Measurements from ENCODE around the gene ATP7A. TPM values are rescaled to one million over a fixed set of nuclear protein-coding genes. Genes with fewer than 3 reads are reported as not detected.
"Not testable (repeated sequence)": the region's sequence is repeated elsewhere in the genome, so short reads cannot be mapped to it uniquely, and the experiment has no call there.

Gene ATP7A
- total RNA-seq, 1 donor from 2014 or later: 6.9 TPM

GRCh38 chrX:78019586-78020483 lies 109.3 kb downstream of the ATP7A start:
- intact Hi-C loops (cut with micrococcal nuclease): loop anchor here (5.0 kb wide), 2 partner anchors 233 to 1743 kb away; partner anchors contain the start of gene ATRX

GRCh38 chrX:78024349-78025059 lies 114.0 kb downstream of the ATP7A start:
- H3K36me3 Mint-ChIP-seq (ENCODE audit: low read depth): no peaks in the 10 kb centered on the region
- H3K27me3 Mint-ChIP-seq (ENCODE audit: insufficient read depth): no peaks in the 10 kb centered on the region
- intact Hi-C loops (cut with micrococcal nuclease): loop anchor here (1.0 to 5.0 kb wide), 5 partner anchors 80 to 1747 kb away; partner anchors contain the start of genes ATP7A, ATRX, MAGT1 and PGK1
- no peak for DNase-seq (ENCODE audit: low spot score)
- no peak overlapping the region for H3K4me3 Mint-ChIP-seq
- no peaks in the 10 kb centered on the region for H3K9me3 Mint-ChIP-seq
- no peak overlapping the region for H3K27ac Mint-ChIP-seq
- no peaks in the 10 kb centered on the region for H3K4me1 Mint-ChIP-seq (ENCODE audit: low read depth)

More at GRCh38 chrX:78019586-78020483, 109.3 kb downstream of the ATP7A start:
- DNase-seq (ENCODE audit: low spot score): no peak
- H3K36me3 Mint-ChIP-seq (ENCODE audit: low read depth): peaks cover 10% of the 10 kb centered on the region
- no peak overlapping the region for H3K4me3 Mint-ChIP-seq
- no peaks in the 10 kb centered on the region for H3K27me3 Mint-ChIP-seq (ENCODE audit: insufficient read depth)
- no peaks in the 10 kb centered on the region for H3K4me1 Mint-ChIP-seq (ENCODE audit: low read depth)
- no peaks in the 10 kb centered on the region for H3K9me3 Mint-ChIP-seq
- H3K27ac Mint-ChIP-seq: no peak overlapping the region

- intact Hi-C loops (cut with micrococcal nuclease): no loop called here
- H3K27me3 Mint-ChIP-seq (ENCODE audit: insufficient read depth): no peaks in the 10 kb centered on the region
- no peak for DNase-seq (ENCODE audit: low spot score)
- H3K4me3 Mint-ChIP-seq: no peak overlapping the region
- peaks cover 3% of the 10 kb centered on the region for H3K36me3 Mint-ChIP-seq (ENCODE audit: low read depth)
- H3K27ac Mint-ChIP-seq: no peak overlapping the region
- no peaks in the 10 kb centered on the region for H3K4me1 Mint-ChIP-seq (ENCODE audit: low read depth)
- H3K9me3 Mint-ChIP-seq: no peaks in the 10 kb centered on the region
Measured at GRCh38 chrX:78027798-78028197, 117.3 kb downstream of the ATP7A start.

GRCh38 chrX:78029663-78030062 lies 119.2 kb downstream of the ATP7A start:
- no peak overlapping the region for H3K27ac Mint-ChIP-seq
- no peak for DNase-seq (ENCODE audit: low spot score)
- no peak overlapping the region for H3K4me3 Mint-ChIP-seq
- no peaks in the 10 kb centered on the region for H3K4me1 Mint-ChIP-seq (ENCODE audit: low read depth)
- intact Hi-C loops (cut with micrococcal nuclease): no loop called here
- H3K9me3 Mint-ChIP-seq: no peaks in the 10 kb centered on the region
- H3K36me3 Mint-ChIP-seq (ENCODE audit: low read depth): peaks cover 3% of the 10 kb centered on the region
- no peaks in the 10 kb centered on the region for H3K27me3 Mint-ChIP-seq (ENCODE audit: insufficient read depth)

GRCh38 chrX:78035061-78035460 lies 124.6 kb downstream of the ATP7A start:
- H3K27me3 Mint-ChIP-seq (ENCODE audit: insufficient read depth): no peaks in the 10 kb centered on the region
- intact Hi-C loops (cut with micrococcal nuclease): loop anchor here (5.0 kb wide), 1 partner anchor 47 kb away; no protein-coding TSS in a partner anchor
- H3K36me3 Mint-ChIP-seq (ENCODE audit: low read depth): peaks cover 17% of the 10 kb centered on the region
- H3K4me3 Mint-ChIP-seq: no peak overlapping the region
- no peak for DNase-seq (ENCODE audit: low spot score)
- no peaks in the 10 kb centered on the region for H3K9me3 Mint-ChIP-seq
- peaks cover 7% of the 10 kb centered on the region for H3K4me1 Mint-ChIP-seq (ENCODE audit: low read depth)
- H3K27ac Mint-ChIP-seq: no peak overlapping the region

- Mint-ChIP-seq H3K27me3 (ENCODE audit: insufficient read depth) (no peaks in the 10 kb centered on the region), H3K27ac (no peak overlapping the region), H3K36me3 (ENCODE audit: low read depth) (peaks cover 23% of the 10 kb centered on the region), H3K9me3 (no peaks in the 10 kb centered on the region), H3K4me1 (ENCODE audit: low read depth) (peaks cover 7% of the 10 kb centered on the region), H3K4me3 (no peak overlapping the region)
- intact Hi-C loops (cut with micrococcal nuclease): loop anchor here (5.0 kb wide), 1 partner anchor 44 kb away; no protein-coding TSS in a partner anchor
- DNase-seq (ENCODE audit: low spot score): no peak
Measured at GRCh38 chrX:78037881-78038280, 127.4 kb downstream of the ATP7A start.

GRCh38 chrX:78042601-78043000 lies 132.1 kb downstream of the ATP7A start:
- no peak overlapping the region for H3K4me3 Mint-ChIP-seq
- H3K27ac Mint-ChIP-seq: no peak overlapping the region
- intact Hi-C loops (cut with micrococcal nuclease): no loop called here
- H3K27me3 Mint-ChIP-seq (ENCODE audit: insufficient read depth): no peaks in the 10 kb centered on the region
- H3K36me3 Mint-ChIP-seq (ENCODE audit: low read depth): peaks cover 18% of the 10 kb centered on the region
- no peaks in the 10 kb centered on the region for H3K9me3 Mint-ChIP-seq
- H3K4me1 Mint-ChIP-seq (ENCODE audit: low read depth): peaks cover 7% of the 10 kb centered on the region
- no peak for DNase-seq (ENCODE audit: low spot score)

GRCh38 chrX:78046362-78046761 lies 135.9 kb downstream of the ATP7A start:
- Mint-ChIP-seq H3K4me3 (no peak overlapping the region), H3K36me3 (ENCODE audit: low read depth) (peaks cover 8% of the 10 kb centered on the region), H3K27me3 (ENCODE audit: insufficient read depth) (no peaks in the 10 kb centered on the region), H3K27ac (no peak overlapping the region), H3K4me1 (ENCODE audit: low read depth) (no peaks in the 10 kb centered on the region), H3K9me3 (no peaks in the 10 kb centered on the region)
- no peak for DNase-seq (ENCODE audit: low spot score)
- intact Hi-C loops (cut with micrococcal nuclease): no loop called here

GRCh38 chrX:78048052-78048451 lies 137.6 kb downstream of the ATP7A start:
- Mint-ChIP-seq H3K36me3 (ENCODE audit: low read depth) (peaks cover 13% of the 10 kb centered on the region), H3K9me3 (peaks cover 10% of the 10 kb centered on the region), H3K27me3 (ENCODE audit: insufficient read depth) (no peaks in the 10 kb centered on the region), H3K4me3 (no peak overlapping the region), H3K4me1 (ENCODE audit: low read depth) (no peaks in the 10 kb centered on the region), H3K27ac (no peak overlapping the region)
- DNase-seq (ENCODE audit: low spot score): no peak
- intact Hi-C loops (cut with micrococcal nuclease): no loop called here

- Mint-ChIP-seq H3K27me3 (ENCODE audit: insufficient read depth) (no peaks in the 10 kb centered on the region), H3K27ac (no peak overlapping the region), H3K36me3 (ENCODE audit: low read depth) (no peaks in the 10 kb centered on the region), H3K9me3 (no peaks in the 10 kb centered on the region), H3K4me1 (ENCODE audit: low read depth) (peaks cover 30% of the 10 kb centered on the region), H3K4me3 (no peak overlapping the region)
- no peak for DNase-seq (ENCODE audit: low spot score)
- intact Hi-C loops (cut with micrococcal nuclease): no loop called here
Measured at GRCh38 chrX:78063687-78064086, 153.2 kb downstream of the ATP7A start.

GRCh38 chrX:78064152-78064551 lies 153.7 kb downstream of the ATP7A start:
- H3K4me3 Mint-ChIP-seq: no peak overlapping the region
- no peaks in the 10 kb centered on the region for H3K9me3 Mint-ChIP-seq
- H3K27me3 Mint-ChIP-seq (ENCODE audit: insufficient read depth): no peaks in the 10 kb centered on the region
- H3K36me3 Mint-ChIP-seq (ENCODE audit: low read depth): no peaks in the 10 kb centered on the region
- peaks cover 30% of the 10 kb centered on the region for H3K4me1 Mint-ChIP-seq (ENCODE audit: low read depth)
- H3K27ac Mint-ChIP-seq: no peak overlapping the region
- DNase-seq (ENCODE audit: low spot score): no peak
- intact Hi-C loops (cut with micrococcal nuclease): no loop called here

GRCh38 chrX:78064698-78065601 lies 154.5 kb downstream of the ATP7A start:
- intact Hi-C loops (cut with micrococcal nuclease): loop anchor here (1.0 kb wide), 5 partner anchors 8 to 452 kb away; partner anchors contain the start of genes ATP7A and PGK1
- H3K4me3 Mint-ChIP-seq: not testable (repeated sequence)

More at GRCh38 chrX:78064698-78065601, 154.5 kb downstream of the ATP7A start:
- peak; percentile 9 for DNase-seq (ENCODE audit: low spot score)
- H3K9me3 Mint-ChIP-seq; H3K27me3 Mint-ChIP-seq (ENCODE audit: insufficient read depth); H3K36me3 Mint-ChIP-seq (ENCODE audit: low read depth): not testable (repeated sequence)
- H3K4me1 Mint-ChIP-seq (ENCODE audit: low read depth): peaks cover 30% of the 10 kb centered on the region
- peak overlapping the region; percentile 79 for H3K27ac Mint-ChIP-seq
